Astrocyte of the cerebellum (primary cell): Measurements from ENCODE around the gene IKZF3.
"Not testable (repeated sequence)": the region's sequence is repeated elsewhere in the genome, so short reads cannot be mapped to it uniquely, and the experiment has no call there.

Experiments used
- DNase-seq: peaks from one replicate; pipeline ENCODE4 v3.0.0-alpha.2; 2011; ENCODE audit warnings: low read depth
- H3K4me3 ChIP-seq: 2 replicates; pipeline ENCODE4 v1.5.1; 2011; ENCODE audit warnings: mild to moderate bottlenecking, low read depth, low read length, moderate library complexity
- in situ Hi-C: cut with HindIII; loops from 2 replicates; pipeline ENCODE4 v1.10.0; 2017; ENCODE audit warnings: low sequenced_read_pairs
- TF ChIP-seq, protein P1 (sequence below): IDR thresholded peaks from 2 replicates; pipeline ENCODE4 v1.5.1; 2012; ENCODE audit warnings: low read length, low read depth, moderate library complexity, mild to moderate bottlenecking; ENCODE audit errors: missing control alignments

The IKZF3 gene

DNA sequence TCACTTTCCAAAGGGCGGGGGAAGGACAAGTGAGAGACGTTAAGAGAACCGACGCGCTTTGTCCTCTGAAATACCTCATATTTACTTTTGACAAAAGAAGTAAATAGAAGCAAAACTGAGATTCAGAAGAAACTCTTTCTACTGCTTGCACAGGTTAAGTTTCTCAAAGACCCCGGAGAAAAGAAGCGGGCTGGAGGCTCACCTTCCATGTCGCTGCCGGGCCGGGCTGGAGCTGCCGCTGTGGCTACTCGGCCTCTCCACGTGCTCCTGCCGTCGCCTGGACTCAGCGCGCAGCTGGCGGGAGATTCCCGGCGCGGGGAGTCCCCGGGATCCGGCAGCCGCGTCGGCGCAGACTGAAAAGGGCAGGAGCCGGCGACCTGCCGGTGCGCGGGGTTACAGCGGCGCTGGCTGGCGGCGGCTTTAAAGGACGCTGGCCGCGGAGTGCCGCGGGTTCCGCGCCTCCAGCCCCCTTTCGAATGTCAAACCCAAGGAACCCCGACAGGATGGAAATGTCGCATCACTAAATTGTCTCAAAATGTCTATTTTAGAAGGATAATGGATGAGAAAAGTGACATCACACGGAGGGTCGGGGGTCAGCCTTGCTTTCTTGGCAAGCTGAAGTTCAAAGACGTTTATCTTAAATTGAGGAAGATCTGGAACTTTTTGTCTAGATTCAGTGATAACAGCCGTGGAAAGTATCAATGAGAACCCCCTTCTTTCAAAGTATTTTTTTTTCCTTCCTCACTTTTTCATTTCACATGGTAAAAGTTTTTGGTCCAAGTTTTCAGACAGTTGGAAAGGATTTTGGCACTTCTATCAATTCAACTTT lies at the start of gene IKZF3:
IKZF3 (minus strand) TSS at position 395 of the 829 bp plus-strand sequence; CDS start at position 209, 186 bp downstream.
- in situ Hi-C loops = no loop called here
- no peak for DNase-seq
- H3K4me3 ChIP-seq = no peak within 1 kb of the TSS
- TF ChIP-seq, protein P1, sequence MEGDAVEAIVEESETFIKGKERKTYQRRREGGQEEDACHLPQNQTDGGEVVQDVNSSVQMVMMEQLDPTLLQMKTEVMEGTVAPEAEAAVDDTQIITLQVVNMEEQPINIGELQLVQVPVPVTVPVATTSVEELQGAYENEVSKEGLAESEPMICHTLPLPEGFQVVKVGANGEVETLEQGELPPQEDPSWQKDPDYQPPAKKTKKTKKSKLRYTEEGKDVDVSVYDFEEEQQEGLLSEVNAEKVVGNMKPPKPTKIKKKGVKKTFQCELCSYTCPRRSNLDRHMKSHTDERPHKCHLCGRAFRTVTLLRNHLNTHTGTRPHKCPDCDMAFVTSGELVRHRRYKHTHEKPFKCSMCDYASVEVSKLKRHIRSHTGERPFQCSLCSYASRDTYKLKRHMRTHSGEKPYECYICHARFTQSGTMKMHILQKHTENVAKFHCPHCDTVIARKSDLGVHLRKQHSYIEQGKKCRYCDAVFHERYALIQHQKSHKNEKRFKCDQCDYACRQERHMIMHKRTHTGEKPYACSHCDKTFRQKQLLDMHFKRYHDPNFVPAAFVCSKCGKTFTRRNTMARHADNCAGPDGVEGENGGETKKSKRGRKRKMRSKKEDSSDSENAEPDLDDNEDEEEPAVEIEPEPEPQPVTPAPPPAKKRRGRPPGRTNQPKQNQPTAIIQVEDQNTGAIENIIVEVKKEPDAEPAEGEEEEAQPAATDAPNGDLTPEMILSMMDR = no peak

DNA sequence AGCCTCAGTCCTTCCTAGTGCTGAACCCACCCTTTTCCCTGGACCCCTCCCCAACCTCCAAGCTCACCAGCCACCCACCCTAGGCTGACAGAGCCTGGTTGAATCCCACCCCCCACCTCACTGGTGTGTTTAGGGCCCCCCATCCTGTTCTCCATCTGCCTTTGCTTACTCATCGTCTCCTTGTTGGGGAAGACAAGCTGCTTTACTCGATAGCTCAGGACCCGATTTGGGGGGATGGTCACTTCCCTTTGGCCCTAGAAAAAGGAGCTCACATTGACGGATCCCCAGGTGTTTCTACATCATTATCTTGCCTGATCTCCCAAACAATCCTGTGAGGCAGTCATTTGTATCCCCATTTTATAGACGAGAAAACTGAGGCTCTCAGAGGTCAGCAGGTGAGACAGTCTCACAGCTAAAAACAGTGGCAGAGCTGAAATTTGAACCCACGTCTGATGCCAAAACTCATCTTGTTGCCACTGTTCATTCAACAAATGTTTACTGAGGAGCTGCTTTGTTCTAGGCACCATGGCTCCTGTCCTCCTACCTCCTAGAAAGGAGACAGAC lies 44.8 kb upstream of the IKZF3 start:
- no peak overlapping the region for H3K4me3 ChIP-seq
- in situ Hi-C loops = no loop called here
- TF ChIP-seq, protein P1 = no peak
- DNase-seq = no peak

DNA sequence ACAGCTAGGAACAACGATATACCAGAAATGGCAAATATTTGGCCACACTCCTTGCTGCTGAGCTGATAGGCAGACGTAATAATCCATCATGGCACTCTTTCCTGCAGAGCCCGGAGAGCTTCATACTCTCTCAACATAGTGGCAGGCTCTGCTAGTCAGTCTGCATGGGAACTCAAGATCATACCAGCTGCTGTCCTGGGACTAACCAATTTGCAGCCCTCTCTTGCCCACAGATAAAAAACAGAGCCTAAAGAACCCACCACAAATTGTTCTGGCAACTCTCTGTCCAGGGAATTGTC lies 40.8 kb upstream of the IKZF3 start:
- no peak for DNase-seq
- in situ Hi-C loops = no loop called here
- H3K4me3 ChIP-seq = no peak overlapping the region
- TF ChIP-seq, protein P1 = no peak

DNA sequence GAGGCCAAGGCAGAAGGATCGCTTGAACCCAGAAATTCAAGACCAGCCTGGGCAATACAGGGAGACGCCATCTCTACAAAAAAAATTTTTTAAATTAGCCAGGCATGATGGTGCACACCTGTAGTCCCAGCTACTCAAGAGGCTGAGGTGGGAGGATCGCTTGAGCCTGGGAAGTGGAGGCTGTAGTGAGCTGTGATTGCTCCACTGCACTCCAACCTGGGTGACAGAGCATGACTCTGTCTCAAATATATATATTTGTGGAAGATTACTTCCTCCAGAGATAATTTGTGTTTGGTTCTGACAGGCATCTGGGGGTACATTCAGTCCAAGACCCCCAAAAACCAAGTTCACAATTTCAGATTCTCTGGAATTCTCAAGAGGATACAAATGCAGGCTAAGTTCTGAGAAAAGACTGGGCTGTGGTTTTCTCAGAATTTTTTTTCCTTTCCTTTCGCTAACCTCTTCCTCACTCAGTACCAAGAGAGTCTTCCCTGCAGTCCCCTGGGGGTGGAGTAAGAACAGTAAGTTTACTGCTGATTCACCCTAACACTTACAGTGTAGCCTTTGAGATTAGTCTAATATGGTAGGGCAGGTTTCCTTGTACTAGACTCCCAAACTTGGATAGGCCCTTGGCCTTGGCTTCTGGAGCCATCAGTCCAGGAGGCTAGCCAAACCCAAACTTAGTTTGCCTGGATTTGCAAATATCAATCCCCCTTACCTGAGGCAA lies 39.2 kb upstream of the IKZF3 start:
- DNase-seq = no peak
- in situ Hi-C loops = no loop called here
- no peak overlapping the region for H3K4me3 ChIP-seq
- TF ChIP-seq, protein P1 = no peak

DNA sequence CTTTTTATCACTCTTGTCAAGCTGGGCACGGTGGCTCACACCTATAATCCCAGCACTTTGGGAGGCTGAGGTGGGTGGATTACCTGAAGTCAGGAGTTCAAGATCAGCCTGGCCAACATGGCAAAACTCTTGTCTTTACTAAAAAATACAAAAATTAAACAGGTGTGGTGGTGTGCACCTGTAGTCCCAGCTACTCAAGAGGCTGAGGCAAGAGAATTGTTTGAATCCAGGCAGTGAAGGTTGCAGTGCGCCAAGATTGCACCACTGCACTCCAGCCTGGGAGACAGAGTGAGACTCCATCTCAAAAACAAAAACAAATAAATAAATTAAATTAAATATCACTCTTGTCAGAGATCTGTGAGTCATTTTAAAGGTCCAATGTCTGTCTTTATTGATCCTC lies 37.9 kb upstream of the IKZF3 start:
- in situ Hi-C loops, H3K4me3 ChIP-seq, DNase-seq: not testable (repeated sequence)

DNA sequence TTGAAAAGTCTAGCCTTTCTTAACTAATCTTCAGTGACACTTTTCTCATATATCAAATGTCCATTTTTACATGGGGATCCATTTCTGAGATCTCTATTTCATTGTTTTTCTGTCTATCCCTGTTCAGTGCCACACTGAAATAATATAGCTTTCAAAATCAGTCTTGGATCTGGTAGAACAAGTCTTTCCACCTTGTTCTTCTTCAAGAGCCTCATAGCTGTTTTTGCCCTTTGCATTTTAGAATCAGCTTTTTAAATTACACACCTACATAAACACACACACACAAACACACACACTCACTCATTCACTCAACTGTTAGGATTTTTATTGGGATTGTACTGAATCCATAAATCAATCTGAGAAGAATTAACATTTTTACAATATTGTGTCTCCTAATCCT lies 35.1 kb upstream of the IKZF3 start:
- no peak overlapping the region for H3K4me3 ChIP-seq
- no peak for DNase-seq
- TF ChIP-seq, protein P1 = no peak
- in situ Hi-C loops = no loop called here

DNA sequence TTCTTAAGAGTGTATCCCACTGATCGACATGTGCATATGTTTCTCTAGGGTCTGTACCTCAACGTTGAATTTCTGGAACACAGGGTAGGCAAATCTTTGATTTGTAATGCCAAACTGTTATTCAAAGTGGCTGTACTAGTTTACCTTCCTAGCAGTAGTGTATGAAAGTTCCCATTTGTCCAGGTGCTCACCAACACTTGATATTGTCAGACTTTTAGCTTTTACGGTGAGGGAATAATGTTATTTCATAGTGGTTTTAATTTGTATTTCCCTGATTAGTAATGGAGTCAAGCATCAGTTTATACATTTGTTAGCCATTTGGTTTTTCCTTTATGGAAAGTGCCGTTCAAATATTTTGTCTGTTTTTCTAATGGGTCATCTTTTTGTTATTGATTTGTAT lies 34.0 kb upstream of the IKZF3 start:
- TF ChIP-seq, protein P1 = no peak
- no peak for DNase-seq
- in situ Hi-C loops = no loop called here
- H3K4me3 ChIP-seq = no peak overlapping the region
